HuH-7.5 (cell line): Measurements from ENCODE around the gene VAV1.
"Not testable (repeated sequence)": the region's sequence is repeated elsewhere in the genome, so short reads cannot be mapped to it uniquely, and the experiment has no call there.

ENCODE experiments used
- DNase-seq: peaks from one replicate; pipeline ENCODE4 v3.0.0; 2011; ENCODE audit warnings: low spot score

The VAV1 gene

GRCh38 chr19:6761053-6761676, 11.3 kb upstream of the VAV1 start:
- no peak for DNase-seq

- DNase-seq, result not testable (repeated sequence)
Observed at GRCh38 chr19:6762253-6762797, 10.2 kb upstream of the VAV1 start.

- DNase-seq, result no peak
Observed at GRCh38 chr19:6765738-6766356, 6.7 kb upstream of the VAV1 start.

GRCh38 chr19:6766357-6767080, 6.0 kb upstream of the VAV1 start:
- DNase-seq, result no peak

GRCh38 chr19:6767081-6767356, 5.5 kb upstream of the VAV1 start:
- DNase-seq, result no peak

- DNase-seq, result no peak
Observed at GRCh38 chr19:6767357-6768235, 4.9 kb upstream of the VAV1 start, which contains the start of gene SH2D3A. Gene SH2D3A, minus strand, starts transcription at chr19:6767435. Its CDS starts 3,687 bp downstream, at chr19:6763748.

GRCh38 chr19:6768236-6768785, 4.2 kb upstream of the VAV1 start:
- no peak for DNase-seq

- DNase-seq, result peak; percentile 51
Observed at GRCh38 chr19:6769006-6769619, 3.4 kb upstream of the VAV1 start.

GRCh38 chr19:6771648-6772027, 870 bp upstream of the VAV1 start:
- not testable (repeated sequence) for DNase-seq

- no peak for DNase-seq
Observed at GRCh38 chr19:6772866-6773322, 386 bp downstream of the VAV1 start.

GRCh38 chr19:6773323-6773931, 919 bp downstream of the VAV1 start:
- no peak for DNase-seq

- DNase-seq, result no peak
Observed at GRCh38 chr19:6774821-6775707, 2.6 kb downstream of the VAV1 start.

GRCh38 chr19:6776045-6776444, 3.5 kb downstream of the VAV1 start:
- not testable (repeated sequence) for DNase-seq

GRCh38 chr19:6776999-6777398, 4.5 kb downstream of the VAV1 start:
- DNase-seq, result no peak

GRCh38 chr19:6777434-6777833, 4.9 kb downstream of the VAV1 start:
- DNase-seq, result no peak

- DNase-seq, result no peak
Observed at GRCh38 chr19:6778386-6778785, 5.9 kb downstream of the VAV1 start.

- DNase-seq, result no peak
Observed at GRCh38 chr19:6779206-6779605, 6.7 kb downstream of the VAV1 start.

- DNase-seq, result no peak
Observed at GRCh38 chr19:6787393-6787792, 14.9 kb downstream of the VAV1 start.

GRCh38 chr19:6788896-6789295, 16.4 kb downstream of the VAV1 start:
- no peak for DNase-seq
